HEK293 (cell line): ENCODE results near the gene HOXB9.

Experiments
- CTCF ChIA-PET: fragments of 350-600 bp; formaldehyde crosslinking; extraction: SDS; loops from one replicate; lab custom pipeline; 2021; ENCODE audit warnings: antibody characterized with exemption; lab: Yijun Ruan, JAX
- POLR2A ChIA-PET: fragments of 300-600 bp; formaldehyde crosslinking; extraction: SDS; loops from one replicate; lab custom pipeline; 2020; ENCODE audit warnings: antibody characterized with exemption, inconsistent platforms; lab: Yijun Ruan, JAX
- H3K27ac ChIP-seq: fragments of 200-500 bp; sonication (Bioruptor generic); 2 replicates; pipeline ENCODE4 v1.5.1; 2014; ENCODE audit warnings: low read depth, low read length, control low read depth, inconsistent platforms; ENCODE audit errors: extremely low read depth
- H3K36me3 ChIP-seq, 2 experiments: fragments of 200-500 bp in 1 of 2; sonication (Bioruptor generic) in 1 of 2; 1 replicate in 1 of 2; 2 replicates in 1 of 2; pipeline ENCODE4 v1.5.1; 2014 to 2017; ENCODE audit warnings: inconsistent platforms in 2 of 2, low read length in 2 of 2; ENCODE audit not compliant: control insufficient read depth in 2 of 2, insufficient read depth in 1 of 2
- H3K4me1 ChIP-seq: fragments of 200-500 bp; sonication (Bioruptor generic); 2 replicates; pipeline ENCODE4 v1.5.1; 2014; ENCODE audit warnings: mild to moderate bottlenecking, low read length, inconsistent platforms; ENCODE audit not compliant: control insufficient read depth, insufficient read depth
- H3K4me3 ChIP-seq: 2 replicates; pipeline ENCODE4 v1.5.1; 2011; ENCODE audit warnings: low read depth, mild to moderate bottlenecking, control low read depth, low read length, moderate library complexity
- H3K9me3 ChIP-seq: fragments of 200-500 bp; sonication (Bioruptor generic); 2 replicates; pipeline ENCODE4 v1.5.1; 2014; ENCODE audit warnings: low read depth, low read length, inconsistent platforms; ENCODE audit not compliant: control insufficient read depth, insufficient read depth
- BCL11A ChIP-seq: fragments of 450-650 bp; formaldehyde crosslinking; IDR thresholded peaks from 2 replicates; pipeline ENCODE4 v1.5.1; 2016; ENCODE audit warnings: low read depth, missing biosample characterization, missing genetic modification characterization
- BCL11B ChIP-seq: fragments of 450-650 bp; formaldehyde crosslinking; IDR thresholded peaks from 2 replicates; pipeline ENCODE4 v1.5.1; 2016; ENCODE audit warnings: low read depth, missing biosample characterization, missing genetic modification characterization
- GFI1B ChIP-seq: fragments of 450-650 bp; formaldehyde crosslinking; IDR thresholded peaks from 2 replicates; pipeline ENCODE4 v1.5.1; 2016; ENCODE audit warnings: missing biosample characterization, missing genetic modification characterization
- GLIS2 ChIP-seq: fragments of 450-650 bp; formaldehyde crosslinking; IDR thresholded peaks from 2 replicates; pipeline ENCODE4 v1.5.1; 2016; ENCODE audit warnings: missing biosample characterization, missing genetic modification characterization
- KLF1 ChIP-seq: fragments of 450-650 bp; formaldehyde crosslinking; IDR thresholded peaks from 2 replicates; pipeline ENCODE4 v1.5.1; 2016; ENCODE audit warnings: missing biosample characterization, missing genetic modification characterization
- KLF10 ChIP-seq: fragments of 450-650 bp; IDR thresholded peaks from 2 replicates; pipeline ENCODE4 v1.5.1; 2018; ENCODE audit warnings: missing biosample characterization, mild to moderate bottlenecking, missing genetic modification characterization
- KLF8 ChIP-seq: fragments of 450-650 bp; formaldehyde crosslinking; IDR thresholded peaks from 2 replicates; pipeline ENCODE4 v1.5.1; 2016; ENCODE audit warnings: missing biosample characterization, missing genetic modification characterization
- MYNN ChIP-seq: fragments of 450-650 bp; formaldehyde crosslinking; IDR thresholded peaks from 2 replicates; pipeline ENCODE4 v1.5.1; 2016; ENCODE audit warnings: missing biosample characterization, missing genetic modification characterization, borderline replicate concordance
- OSR2 ChIP-seq: fragments of 450-650 bp; formaldehyde crosslinking; IDR thresholded peaks from 2 replicates; pipeline ENCODE4 v1.5.1; 2016; ENCODE audit warnings: missing biosample characterization, missing genetic modification characterization
- OVOL3 ChIP-seq: fragments of 450-650 bp; formaldehyde crosslinking; IDR thresholded peaks from 2 replicates; pipeline ENCODE4 v1.5.1; 2016; ENCODE audit warnings: missing biosample characterization, missing genetic modification characterization
- TCF7L2 ChIP-seq: IDR thresholded peaks from 2 replicates; pipeline ENCODE4 v1.6.1; 2011; ENCODE audit warnings: low read depth, mild to moderate bottlenecking, inconsistent platforms, low read length, moderate library complexity, borderline replicate concordance
- TRIM28 ChIP-seq: IDR thresholded peaks from 2 replicates; pipeline ENCODE4 v1.6.1; 2011; ENCODE audit warnings: low read length, control low read depth, borderline replicate concordance
- YY1 ChIP-seq: fragments of 450-650 bp; formaldehyde crosslinking; IDR thresholded peaks from 2 replicates; pipeline ENCODE4 v1.5.1; 2018; ENCODE audit warnings: missing biosample characterization, missing genetic modification characterization
- ZBTB48 ChIP-seq: fragments of 450-650 bp; formaldehyde crosslinking; IDR thresholded peaks from 2 replicates; pipeline ENCODE4 v1.5.1; 2016; ENCODE audit warnings: missing biosample characterization, missing genetic modification characterization
- ZEB2 ChIP-seq: fragments of 450-650 bp; formaldehyde crosslinking; IDR thresholded peaks from 2 replicates; pipeline ENCODE4 v1.5.1; 2016; ENCODE audit warnings: missing biosample characterization, missing genetic modification characterization
- ZNF16 ChIP-seq: fragments of 450-650 bp; formaldehyde crosslinking; IDR thresholded peaks from 2 replicates; pipeline ENCODE4 v1.5.1; 2016; ENCODE audit warnings: low read depth, missing biosample characterization, missing genetic modification characterization
- ZNF292 ChIP-seq: fragments of 450-650 bp; formaldehyde crosslinking; IDR thresholded peaks from 2 replicates; pipeline ENCODE4 v1.5.1; 2016; ENCODE audit warnings: low read depth, missing biosample characterization, missing genetic modification characterization, borderline replicate concordance
- ZNF311 ChIP-seq: fragments of 450-650 bp; formaldehyde crosslinking; IDR thresholded peaks from 2 replicates; pipeline ENCODE4 v1.5.1; 2017; ENCODE audit warnings: missing biosample characterization, missing genetic modification characterization, borderline replicate concordance
- ZNF341 ChIP-seq: fragments of 450-650 bp; formaldehyde crosslinking; IDR thresholded peaks from 2 replicates; pipeline ENCODE4; 2016; ENCODE audit warnings: low read depth, missing biosample characterization, missing genetic modification characterization
- ZNF366 ChIP-seq: fragments of 450-650 bp; formaldehyde crosslinking; conservative IDR thresholded peaks from 2 replicates; pipeline ENCODE4 v1.5.1; 2016; ENCODE audit warnings: missing biosample characterization, missing genetic modification characterization
- ZNF514 ChIP-seq: fragments of 450-650 bp; formaldehyde crosslinking; IDR thresholded peaks from 2 replicates; pipeline ENCODE4 v1.5.1; 2016; ENCODE audit warnings: missing biosample characterization, missing genetic modification characterization
- ZNF521 ChIP-seq: fragments of 450-650 bp; formaldehyde crosslinking; IDR thresholded peaks from 2 replicates; pipeline ENCODE4 v1.5.1; 2017; ENCODE audit warnings: missing biosample characterization, mild to moderate bottlenecking, missing genetic modification characterization
- ZNF585B ChIP-seq: fragments of 450-650 bp; formaldehyde crosslinking; IDR thresholded peaks from 2 replicates; pipeline ENCODE4 v1.5.1; 2016; ENCODE audit warnings: missing biosample characterization, missing genetic modification characterization
- ZNF596 ChIP-seq: fragments of 450-650 bp; IDR thresholded peaks from 2 replicates; pipeline ENCODE4 v1.5.0; 2018; ENCODE audit warnings: missing biosample characterization, mild to moderate bottlenecking, missing genetic modification characterization, moderate library complexity
- ZNF658 ChIP-seq: fragments of 450-650 bp; formaldehyde crosslinking; IDR thresholded peaks from 2 replicates; pipeline ENCODE4; 2016; ENCODE audit warnings: missing biosample characterization, missing genetic modification characterization
- ZNF777 ChIP-seq: fragments of 450-650 bp; formaldehyde crosslinking; IDR thresholded peaks from 2 replicates; pipeline ENCODE4 v1.5.1; 2017; ENCODE audit warnings: missing biosample characterization, missing genetic modification characterization, borderline replicate concordance
- ZNF791 ChIP-seq: fragments of 450-650 bp; formaldehyde crosslinking; IDR thresholded peaks from 2 replicates; pipeline ENCODE4 v1.5.1; 2016; ENCODE audit warnings: missing biosample characterization, missing genetic modification characterization
- ZNF792 ChIP-seq: fragments of 450-650 bp; formaldehyde crosslinking; IDR thresholded peaks from 2 replicates; pipeline ENCODE4 v1.5.1; 2016; ENCODE audit warnings: missing biosample characterization, missing genetic modification characterization
- ZSCAN16 ChIP-seq: fragments of 450-650 bp; formaldehyde crosslinking; IDR thresholded peaks from 2 replicates; pipeline ENCODE4 v1.5.1; 2016; ENCODE audit warnings: missing biosample characterization, missing genetic modification characterization
- TF ChIP-seq, protein P1 (sequence below): fragments of 450-650 bp; formaldehyde crosslinking; IDR thresholded peaks from 2 replicates; pipeline ENCODE4 v1.5.1; 2017; ENCODE audit warnings: missing biosample characterization, mild to moderate bottlenecking, missing genetic modification characterization, moderate library complexity
- TF ChIP-seq, protein P2 (sequence below): fragments of 450-650 bp; formaldehyde crosslinking; IDR thresholded peaks from 2 replicates; pipeline ENCODE4 v1.5.1; 2016; ENCODE audit warnings: missing biosample characterization, missing genetic modification characterization
- TF ChIP-seq, protein P3 (sequence below): fragments of 450-650 bp; formaldehyde crosslinking; IDR thresholded peaks from 2 replicates; pipeline ENCODE4 v1.5.1; 2016; ENCODE audit warnings: missing biosample characterization, missing genetic modification characterization

The HOXB9 gene

DNA sequence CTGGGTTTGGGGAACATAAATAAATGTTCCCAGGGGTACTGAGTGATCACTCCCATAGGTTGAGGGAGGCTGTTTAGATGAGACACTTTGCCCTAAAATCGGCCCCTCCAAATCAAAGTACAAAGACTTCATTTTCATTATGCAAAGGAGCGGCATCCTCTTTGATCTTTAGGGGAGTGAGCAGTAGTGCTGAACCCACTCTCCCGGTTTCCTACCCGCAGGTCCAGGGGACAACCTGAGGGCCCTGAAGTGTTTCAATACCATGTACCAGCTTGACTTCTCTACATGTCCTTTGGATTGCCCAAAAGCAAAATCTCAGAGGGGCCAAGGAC, 25.0 kb downstream of the HOXB9 start:
- POLR2A ChIA-PET: interaction anchor here (0.9 to 1.9 kb wide), 3 partner anchors 8 to 18 kb away, joined by 3 to 8 read pairs (median 3); no protein-coding TSS in a partner anchor

DNA sequence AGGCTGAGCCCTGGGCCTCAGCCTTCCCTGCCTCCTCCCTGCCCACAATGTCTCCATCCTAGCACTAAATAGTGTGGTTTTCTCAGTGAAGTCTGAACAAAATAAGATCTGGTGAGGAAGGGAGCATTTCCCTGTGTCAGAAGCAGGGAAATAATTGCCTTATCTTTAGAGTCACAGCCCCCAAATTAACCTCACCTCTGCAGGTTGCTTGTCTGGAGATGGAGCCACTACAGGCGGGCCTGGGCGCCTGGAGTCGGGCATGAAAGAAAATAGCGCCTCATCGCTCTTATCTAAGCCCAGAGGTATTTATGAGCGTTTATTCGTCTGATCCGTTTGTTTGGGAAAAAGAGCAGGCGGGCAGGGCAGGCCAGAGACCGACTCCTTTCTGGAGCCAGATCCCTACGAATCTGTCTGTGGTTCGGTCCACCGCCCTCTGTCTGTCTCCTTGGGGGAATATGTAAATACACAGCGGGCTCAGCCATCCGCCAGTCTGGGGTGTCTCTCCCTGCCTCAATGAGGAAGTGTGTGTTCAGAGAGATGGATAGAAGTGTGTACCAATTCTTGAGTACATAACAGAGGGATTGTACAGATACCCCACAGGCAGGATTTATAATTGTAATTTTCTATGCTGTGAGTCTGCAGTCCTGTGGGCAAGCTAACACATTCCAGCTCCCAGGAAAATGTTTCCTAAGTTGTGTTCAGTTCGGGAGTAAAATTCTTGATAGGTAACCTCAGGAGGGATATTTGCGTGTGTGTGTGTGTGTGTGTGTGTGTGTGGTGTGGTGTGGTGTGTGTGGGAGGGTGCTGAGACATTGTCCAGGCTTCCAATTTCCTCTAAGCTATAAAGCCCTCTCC, 25.7 kb downstream of the HOXB9 start:
- H3K9me3 ChIP-seq: no peaks in the 10 kb centered on the region
- H3K4me1 ChIP-seq: peaks cover 36% of the 10 kb centered on the region
- peaks cover 3 to 22% of the 10 kb centered on the region in 2 experiments; a peak in 1 of 3 replicates for H3K36me3 ChIP-seq
- H3K4me3 ChIP-seq: peak overlapping the region; percentile 14
- H3K27ac ChIP-seq: peak overlapping the region; percentile 86
- ChIA-PET POLR2A (interaction anchor here (0.6 to 1.9 kb wide), 5 partner anchors 9 to 25 kb away, joined by 3 to 8 read pairs (median 3); partner anchors contain the start of gene HOXB9), CTCF (interaction anchor here (0.6 to 2.2 kb wide), 17 partner anchors 9 to 651 kb away, joined by 3 to 6 read pairs (median 4); no protein-coding TSS in a partner anchor)
- TF ChIP-seq, protein P1, sequence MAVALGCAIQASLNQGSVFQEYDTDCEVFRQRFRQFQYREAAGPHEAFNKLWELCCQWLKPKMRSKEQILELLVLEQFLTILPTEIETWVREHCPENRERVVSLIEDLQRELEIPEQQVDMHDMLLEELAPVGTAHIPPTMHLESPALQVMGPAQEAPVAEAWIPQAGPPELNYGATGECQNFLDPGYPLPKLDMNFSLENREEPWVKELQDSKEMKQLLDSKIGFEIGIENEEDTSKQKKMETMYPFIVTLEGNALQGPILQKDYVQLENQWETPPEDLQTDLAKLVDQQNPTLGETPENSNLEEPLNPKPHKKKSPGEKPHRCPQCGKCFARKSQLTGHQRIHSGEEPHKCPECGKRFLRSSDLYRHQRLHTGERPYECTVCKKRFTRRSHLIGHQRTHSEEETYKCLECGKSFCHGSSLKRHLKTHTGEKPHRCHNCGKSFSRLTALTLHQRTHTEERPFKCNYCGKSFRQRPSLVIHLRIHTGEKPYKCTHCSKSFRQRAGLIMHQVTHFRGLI (tag by site-specific recombination): no peak; the same call in 1 of the 2 replicates
- TF ChIP-seq KLF1 (tag by site-specific recombination) (no peak), ZSCAN16 (no peak), GLIS2 (tag by site-specific recombination) (peak; percentile 28; the same call in 1 of the 2 replicates), KLF10 (tag by site-specific recombination) (peak; percentile 28; the same call in 1 of the 2 replicates), KLF8 (peak; percentile 72), YY1 (tag by site-specific recombination) (no peak), ZNF292 (tag by site-specific recombination) (no peak), ZNF521 (no peak), BCL11B (tag by site-specific recombination) (peak; percentile 31; the same call in 1 of the 2 replicates), ZNF585B (tag by site-specific recombination) (no peak), ZNF311 (no peak), ZNF596 (tag by site-specific recombination) (peak; percentile 56; the same call in 1 of the 2 replicates), BCL11A (0 out of 2 replicates have a peak, but pooled peaks have one; percentile 37), OSR2 (tag by site-specific recombination) (no peak; the same call in 1 of the 2 replicates), TRIM28 (no peak; the same call in 1 of the 2 replicates), MYNN (tag by site-specific recombination) (no peak), GFI1B (no peak), ZNF16 (tag by site-specific recombination) (no peak), ZNF777 (tag by site-specific recombination) (no peak), ZEB2 (tag by site-specific recombination) (peak; percentile 44; the same call in 1 of the 2 replicates), ZNF341 (peak; percentile 51), ZBTB48 (tag by site-specific recombination) (0 out of 2 replicates have a peak, but pooled peaks have one; percentile 13), ZNF791 (no peak), OVOL3 (tag by site-specific recombination) (0 out of 2 replicates have a peak, but pooled peaks have one; percentile 26), ZNF366 (peak; percentile 75; the same call in 1 of the 2 replicates), ZNF658 (tag by site-specific recombination) (no peak), ZNF514 (tag by site-specific recombination) (no peak)
- TF ChIP-seq, protein P2, sequence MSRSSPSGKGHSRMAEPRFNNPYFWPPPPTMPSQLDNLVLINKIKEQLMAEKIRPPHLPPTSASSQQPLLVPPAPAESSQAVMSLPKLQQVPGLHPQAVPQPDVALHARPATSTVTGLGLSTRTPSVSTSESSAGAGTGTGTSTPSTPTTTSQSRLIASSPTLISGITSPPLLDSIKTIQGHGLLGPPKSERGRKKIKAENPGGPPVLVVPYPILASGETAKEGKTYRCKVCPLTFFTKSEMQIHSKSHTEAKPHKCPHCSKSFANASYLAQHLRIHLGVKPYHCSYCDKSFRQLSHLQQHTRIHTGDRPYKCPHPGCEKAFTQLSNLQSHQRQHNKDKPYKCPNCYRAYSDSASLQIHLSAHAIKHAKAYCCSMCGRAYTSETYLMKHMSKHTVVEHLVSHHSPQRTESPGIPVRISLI: no peak
- TF ChIP-seq, protein P3, sequence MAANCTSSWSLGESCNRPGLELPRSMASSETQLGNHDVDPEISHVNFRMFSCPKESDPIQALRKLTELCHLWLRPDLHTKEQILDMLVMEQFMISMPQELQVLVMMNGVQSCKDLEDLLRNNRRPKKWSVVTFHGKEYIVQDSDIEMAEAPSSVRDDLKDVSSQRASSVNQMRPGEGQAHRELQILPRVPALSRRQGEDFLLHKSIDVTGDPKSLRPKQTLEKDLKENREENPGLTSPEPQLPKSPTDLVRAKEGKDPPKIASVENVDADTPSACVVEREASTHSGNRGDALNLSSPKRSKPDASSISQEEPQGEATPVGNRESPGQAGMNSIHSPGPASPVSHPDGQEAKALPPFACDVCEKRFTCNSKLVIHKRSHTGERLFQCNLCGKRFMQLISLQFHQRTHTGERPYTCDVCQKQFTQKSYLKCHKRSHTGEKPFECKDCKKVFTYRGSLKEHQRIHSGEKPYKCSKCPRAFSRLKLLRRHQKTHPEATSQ (tag by site-specific recombination): no peak

More for the DNA sequence above, 25.0 kb downstream of the HOXB9 start:
- TF ChIP-seq TCF7L2 (peak; percentile 92), ZNF792 (tag by site-specific recombination) (no peak), ZNF16 (tag by site-specific recombination) (no peak)
- TF ChIP-seq, all 188 proteins: peak for 1
- Histone ChIP-seq H3K36me3 (peaks cover 0 to 15% of the 10 kb centered on the region in 2 experiments; a peak in 1 of 3 replicates), H3K4me1 (peaks cover 41% of the 10 kb centered on the region), H3K27ac (peak overlapping the region; percentile 86), H3K9me3 (no peaks in the 10 kb centered on the region), H3K4me3 (no peak overlapping the region)
- CTCF ChIA-PET: interaction anchor here (0.5 to 2.2 kb wide), 17 partner anchors 9 to 575 kb away, joined by 3 to 6 read pairs (median 4); no protein-coding TSS in a partner anchor
